K562 (cell line): ENCODE measurements around the gene DCAF10. TPM values are rescaled to one million over a fixed set of nuclear protein-coding genes. Genes with fewer than 3 reads are reported as not detected.
A peak's percentile ranks its signal among the peaks of the same experiment; 100 is the strongest.

Experiments used
- C11orf30 ChIP-seq: fragments of 450-650 bp; IDR thresholded peaks from 2 replicates; pipeline ENCODE4 v1.6.1; 2016; ENCODE audit warnings: low read depth, mild to moderate bottlenecking
- CEBPG ChIP-seq, 3 experiments: fragments of 200-800 bp in 1 of 3; sonication (Bioruptor generic) in 1 of 3; sonication (generic) in 1 of 3; formaldehyde crosslinking in 1 of 3; IDR thresholded peaks in 2 of 3; conservative IDR thresholded peaks in 1 of 3; 2 replicates each; pipeline versions ENCODE4 v1.6.1 to v1.8.0; 2016 to 2022; ENCODE audit warnings: missing compliant biosample characterization in 2 of 3, missing genetic modification characterization in 2 of 3, mild to moderate bottlenecking in 1 of 3, missing genetic modification reagents in 1 of 3
- CGGBP1 ChIP-seq: fragments of 250-450 bp; sonication (Bioruptor Pico); IDR thresholded peaks from 2 replicates; pipeline ENCODE4 v1.9.0; 2021; ENCODE audit warnings: mild to moderate bottlenecking
- FOXJ2 ChIP-seq: fragments of 200-800 bp; sonication (Bioruptor generic); IDR thresholded peaks from 2 replicates; pipeline ENCODE4 v1.6.1; 2016; ENCODE audit warnings: missing genetic modification characterization, missing compliant biosample characterization
- HMBOX1 ChIP-seq: sonication (generic); IDR thresholded peaks from 2 replicates; pipeline ENCODE4 v1.6.1; 2016
- HNRNPK ChIP-seq: fragments of 200-400 bp; formaldehyde crosslinking; IDR thresholded peaks from one replicate; pipeline ENCODE4 v1.6.1; 2018; ENCODE audit warnings: mild to moderate bottlenecking, low read depth, low read length; ENCODE audit not compliant: poor library complexity, severe bottlenecking
- IRF9 ChIP-seq: fragments of 450-650 bp; IDR thresholded peaks from 2 replicates; pipeline ENCODE4 v1.6.1; 2016; ENCODE audit warnings: missing biosample characterization, missing genetic modification characterization
- JUND ChIP-seq, 2 experiments: IDR thresholded peaks; 2 replicates in 1 of 2; 3 replicates in 1 of 2; pipeline ENCODE4 v1.6.1; 2011; ENCODE audit warnings: borderline replicate concordance in 2 of 2, low read depth in 2 of 2, low read length in 2 of 2, improper control_type of control experiment in 1 of 2, missing biosample characterization in 1 of 2, missing genetic modification characterization in 1 of 2, missing genetic modification reagents in 1 of 2
- KAT2B ChIP-seq: IDR thresholded peaks from one replicate; pipeline ENCODE4 v1.6.1; 2012; ENCODE audit warnings: low read depth, mild to moderate bottlenecking, control low read depth, inconsistent platforms, low read length, moderate library complexity
- KLF1 ChIP-seq: fragments of 450-650 bp; IDR thresholded peaks from 2 replicates; pipeline ENCODE4 v1.6.1; 2016; ENCODE audit warnings: missing genetic modification characterization, missing compliant biosample characterization
- KLF6 ChIP-seq: fragments of 250-450 bp; sonication (Bioruptor Pico); IDR thresholded peaks from 2 replicates; pipeline ENCODE4 v1.4.0; 2020; ENCODE audit warnings: mild to moderate bottlenecking, moderate library complexity, borderline replicate concordance
- MAFK ChIP-seq: IDR thresholded peaks from 2 replicates; pipeline ENCODE4 v1.6.1; 2011; ENCODE audit warnings: low read length, improper control_type of control experiment
- MTA3 ChIP-seq: fragments of 450-650 bp; formaldehyde crosslinking; IDR thresholded peaks from 2 replicates; pipeline ENCODE4 v1.6.1; 2017; ENCODE audit warnings: mild to moderate bottlenecking, borderline replicate concordance
- PHF8 ChIP-seq: fragments of 200-600 bp; sonication (generic); IDR thresholded peaks from 2 replicates; pipeline ENCODE4 v1.6.1; 2012; ENCODE audit warnings: mixed run types, mild to moderate bottlenecking, inconsistent platforms, low read length, moderate library complexity, borderline replicate concordance
- POLR2A ChIP-seq: fragments of 450-650 bp; conservative IDR thresholded peaks from 2 replicates; pipeline ENCODE4 v1.6.1; 2016
- PTRF ChIP-seq: fragments of 450-650 bp; IDR thresholded peaks from 2 replicates; pipeline ENCODE4 v1.6.1; 2016; ENCODE audit warnings: mild to moderate bottlenecking, missing genetic modification characterization, missing compliant biosample characterization
- PYGO2 ChIP-seq: fragments of 450-650 bp; IDR thresholded peaks from 2 replicates; pipeline ENCODE4 v1.6.1; 2016; ENCODE audit warnings: mild to moderate bottlenecking, missing genetic modification characterization, moderate library complexity, missing compliant biosample characterization
- RBFOX2 ChIP-seq: fragments of 200-400 bp; formaldehyde crosslinking; IDR thresholded peaks from 2 replicates; pipeline ENCODE4 v1.6.1; 2017; ENCODE audit warnings: low read depth, mild to moderate bottlenecking, low read length, moderate library complexity
- SMARCA4 ChIP-seq: fragments of 450-650 bp; IDR thresholded peaks from 2 replicates; pipeline ENCODE4 v1.6.1; 2016
- TAF7 ChIP-seq: fragments of 450-650 bp; IDR thresholded peaks from 2 replicates; pipeline ENCODE4 v1.6.1; 2016; ENCODE audit warnings: missing genetic modification characterization, missing compliant biosample characterization
- TEAD2 ChIP-seq: fragments of 450-650 bp; IDR thresholded peaks from 2 replicates; pipeline ENCODE4 v1.6.1; 2016; ENCODE audit warnings: missing genetic modification characterization, control low read depth, missing compliant biosample characterization
- TRIM24 ChIP-seq, 2 experiments: fragments of 450-650 bp; IDR thresholded peaks; 2 replicates each; pipeline ENCODE4 v1.6.1; 2016
- ZC3H11A ChIP-seq: IDR thresholded peaks from 2 replicates; pipeline ENCODE4 v1.6.1; 2012; ENCODE audit warnings: low read depth, low read length, improper control_type of control experiment
- ZNF143 ChIP-seq: sonication (generic); formaldehyde crosslinking; IDR thresholded peaks from 2 replicates; pipeline ENCODE4 v1.9.0; 2022; ENCODE audit warnings: mild to moderate bottlenecking, missing genetic modification reagents
- ZNF316 ChIP-seq: fragments of 450-650 bp; IDR thresholded peaks from 2 replicates; pipeline ENCODE4 v1.6.1; 2016
- ZNF696 ChIP-seq: fragments of 250-450 bp; sonication (Bioruptor Pico); conservative IDR thresholded peaks from 2 replicates; pipeline ENCODE4 v1.4.0; 2020; ENCODE audit warnings: mild to moderate bottlenecking, moderate library complexity
- polyA plus RNA-seq, 8 experiments: library from polyadenylated mRNA; depleted of rRNA in 4 of 8; stranded (reverse) in 5 of 8; unstranded in 3 of 8; fragments of >200 nt; fragmentation: Nextera tagmentation in 2 of 8; fragmentation: Illumina TruSeq in 1 of 8; extraction: Ambion mirVana in 2 of 8; extraction: Trizol in 1 of 8; gene quantifications; 2 replicates each; pipeline versions ENCODE4 v1.2.1 to v1.2.3, GENCODE V29; 2011 to 2014; ENCODE audit warnings: inconsistent platforms in 1 of 8, missing spikeins in 1 of 8
- total RNA-seq, 7 experiments: library from RNA; depleted of rRNA in 6 of 7; stranded (reverse); fragments of >200 nt in 6 of 7; fragmentation: Illumina TruSeq in 2 of 7; extraction: Trizol in 2 of 7; gene quantifications; 2 replicates each; pipeline versions ENCODE4 v1.2.1 to v1.2.3, GENCODE V29; 2011 to 2021; ENCODE audit warnings: low replicate concordance in 1 of 7

The DCAF10 gene
- total and polyA plus RNA-seq, 9 of the 15 experiments (the other 6 are each of a cell fraction or from before 2014, with no cell fraction given): 6.8 to 40.1 (median 16.9) TPM

- TF ChIP-seq FOXJ2 (tag) (no peak), CEBPG (CRISPR knock-in tag; IDR thresholded peaks at IDR 0.05) (no peak), CEBPG (tag; conservative IDR thresholded peaks at IDR 0.05 in 1 of 2, IDR thresholded peaks at IDR 0.05 in 1 of 2) (no peak), MAFK (peak; percentile 91), C11orf30 (peak; percentile 98), JUND (IDR thresholded peaks at IDR 0.05; ENCODE audit: borderline replicate concordance, low read depth, low read length) (peak; percentile 47; the same call in 1 of the 2 replicates), JUND (tag; IDR thresholded peaks at IDR 0.05; ENCODE audit: borderline replicate concordance, low read depth, low read length) (peak; percentile 51; the same call in 2 of the 3 replicates), ZNF316 (peak; percentile 99), HMBOX1 (peak; percentile 96), KAT2B (no peak), KLF6 (CRISPR knock-in tag) (no peak), PHF8 (no peak), CGGBP1 (CRISPR knock-in tag) (no peak), HNRNPK (no peak), ZC3H11A (no peak), ZNF143 (0 out of 2 replicates have a peak, but pooled peaks have one; percentile 27), PTRF (no peak), ZNF696 (no peak), RBFOX2 (no peak), SMARCA4 (0 out of 2 replicates have a peak, but pooled peaks have one; percentile 16), KLF1 (no peak), PYGO2 (no peak), TRIM24 (IDR thresholded peaks at IDR 0.05) (no peak), TEAD2 (tag) (no peak), IRF9 (tag) (no peak), TAF7 (tag) (no peak), POLR2A (no peak), MTA3 (no peak)
Observed at GRCh38 chr9:37902796-37903646, 102.4 kb downstream of the DCAF10 start (continued).
